A549 (cell line): ENCODE measurements around the gene BTBD7.

ENCODE experiments used
- CEBPB ChIP-seq, 2 experiments: fragments of >200 bp in 1 of 2; sonication (Bioruptor Twin) in 1 of 2; formaldehyde crosslinking in 1 of 2; IDR thresholded peaks; 2 replicates each; pipeline ENCODE4 v1.6.1; 2012 to 2016
- FOSB ChIP-seq: fragments of 250-450 bp; sonication (Bioruptor Pico); IDR thresholded peaks from 2 replicates; pipeline ENCODE4 v1.5.0; 2020; ENCODE audit warnings: mild to moderate bottlenecking, moderate library complexity
- HDAC2 ChIP-seq: fragments of 200-600 bp; sonication (generic); IDR thresholded peaks from 2 replicates; pipeline ENCODE4 v1.6.1; 2016
- HOXB5 ChIP-seq: fragments of 250-450 bp; sonication (Bioruptor Pico); IDR thresholded peaks from 2 replicates; pipeline ENCODE4 v1.5.0; 2020; ENCODE audit warnings: mild to moderate bottlenecking, moderate library complexity
- MAFK ChIP-seq: fragments of 450-650 bp; IDR thresholded peaks from 2 replicates; pipeline ENCODE4 v1.6.1; 2014; ENCODE audit not compliant: partially characterized antibody
- POLR2A ChIP-seq: IDR thresholded peaks from 2 replicates; pipeline ENCODE4 v1.6.1; 2012; ENCODE audit warnings: mild to moderate bottlenecking, low read length
- RAD21 ChIP-seq, 2 experiments: fragments of >200 bp in 1 of 2; sonication (Bioruptor Twin) in 1 of 2; formaldehyde crosslinking in 1 of 2; IDR thresholded peaks in 1 of 2; conservative IDR thresholded peaks in 1 of 2; 2 replicates in 1 of 2; 3 replicates in 1 of 2; pipeline ENCODE4 v1.6.1; 2012 to 2018; ENCODE audit warnings: inconsistent platforms in 1 of 2
- RFX5 ChIP-seq: fragments of 450-650 bp; IDR thresholded peaks from 2 replicates; pipeline ENCODE4 v1.7.1; 2014; ENCODE audit warnings: antibody characterized with exemption, mild to moderate bottlenecking, moderate library complexity
- TF ChIP-seq, protein P1 (sequence below): IDR thresholded peaks from 2 replicates; pipeline ENCODE4 v1.6.1; 2012
- TF ChIP-seq, protein P2 (sequence below): IDR thresholded peaks from 2 replicates; pipeline ENCODE4 v1.6.1; 2012
- TF ChIP-seq, protein P3 (sequence below): fragments of >200 bp; sonication (Bioruptor Twin); formaldehyde crosslinking; IDR thresholded peaks from 3 replicates; pipeline ENCODE4 v1.5.1; 2016
- TF ChIP-seq, protein P4 (sequence below): fragments of >200 bp; sonication (Bioruptor Twin); formaldehyde crosslinking; IDR thresholded peaks from 2 replicates; pipeline ENCODE4 v1.6.1; 2016

DNA sequence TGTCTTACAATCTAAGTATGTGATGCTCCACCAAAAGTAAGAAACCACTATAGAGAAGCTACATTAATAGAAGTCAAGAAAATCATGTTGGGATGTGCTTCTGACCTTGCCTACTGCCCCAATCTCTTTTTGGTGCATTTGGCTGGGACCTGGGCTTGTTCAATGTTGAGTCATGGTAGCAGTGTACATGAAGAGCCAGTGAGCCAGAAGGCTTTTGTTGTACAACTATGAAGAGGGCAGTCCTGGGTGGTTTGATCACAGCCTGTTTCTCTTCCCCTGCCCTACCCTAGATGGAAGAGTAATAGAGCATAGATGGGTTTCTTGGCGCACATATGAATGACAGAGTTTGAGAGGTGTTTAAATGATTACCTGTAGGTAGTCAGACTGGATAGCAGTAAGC lies 69.4 kb downstream of the BTBD7 start:
- TF ChIP-seq, protein P1, sequence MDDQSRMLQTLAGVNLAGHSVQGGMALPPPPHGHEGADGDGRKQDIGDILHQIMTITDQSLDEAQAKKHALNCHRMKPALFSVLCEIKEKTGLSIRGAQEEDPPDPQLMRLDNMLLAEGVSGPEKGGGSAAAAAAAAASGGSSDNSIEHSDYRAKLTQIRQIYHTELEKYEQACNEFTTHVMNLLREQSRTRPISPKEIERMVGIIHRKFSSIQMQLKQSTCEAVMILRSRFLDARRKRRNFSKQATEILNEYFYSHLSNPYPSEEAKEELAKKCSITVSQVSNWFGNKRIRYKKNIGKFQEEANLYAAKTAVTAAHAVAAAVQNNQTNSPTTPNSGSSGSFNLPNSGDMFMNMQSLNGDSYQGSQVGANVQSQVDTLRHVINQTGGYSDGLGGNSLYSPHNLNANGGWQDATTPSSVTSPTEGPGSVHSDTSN: no peak
- TF ChIP-seq, protein P2, sequence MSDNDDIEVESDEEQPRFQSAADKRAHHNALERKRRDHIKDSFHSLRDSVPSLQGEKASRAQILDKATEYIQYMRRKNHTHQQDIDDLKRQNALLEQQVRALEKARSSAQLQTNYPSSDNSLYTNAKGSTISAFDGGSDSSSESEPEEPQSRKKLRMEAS: no peak
- TF ChIP-seq POLR2A (no peak), FOSB (CRISPR knock-in tag) (no peak), RAD21 (conservative IDR thresholded peaks at IDR 0.05 in 1 of 2, IDR thresholded peaks at IDR 0.05 in 1 of 2) (no peak), HDAC2 (no peak), HOXB5 (CRISPR knock-in tag) (no peak), RFX5 (no peak), CEBPB (IDR thresholded peaks at IDR 0.05) (no peak), MAFK (no peak)
- TF ChIP-seq, protein P3, sequence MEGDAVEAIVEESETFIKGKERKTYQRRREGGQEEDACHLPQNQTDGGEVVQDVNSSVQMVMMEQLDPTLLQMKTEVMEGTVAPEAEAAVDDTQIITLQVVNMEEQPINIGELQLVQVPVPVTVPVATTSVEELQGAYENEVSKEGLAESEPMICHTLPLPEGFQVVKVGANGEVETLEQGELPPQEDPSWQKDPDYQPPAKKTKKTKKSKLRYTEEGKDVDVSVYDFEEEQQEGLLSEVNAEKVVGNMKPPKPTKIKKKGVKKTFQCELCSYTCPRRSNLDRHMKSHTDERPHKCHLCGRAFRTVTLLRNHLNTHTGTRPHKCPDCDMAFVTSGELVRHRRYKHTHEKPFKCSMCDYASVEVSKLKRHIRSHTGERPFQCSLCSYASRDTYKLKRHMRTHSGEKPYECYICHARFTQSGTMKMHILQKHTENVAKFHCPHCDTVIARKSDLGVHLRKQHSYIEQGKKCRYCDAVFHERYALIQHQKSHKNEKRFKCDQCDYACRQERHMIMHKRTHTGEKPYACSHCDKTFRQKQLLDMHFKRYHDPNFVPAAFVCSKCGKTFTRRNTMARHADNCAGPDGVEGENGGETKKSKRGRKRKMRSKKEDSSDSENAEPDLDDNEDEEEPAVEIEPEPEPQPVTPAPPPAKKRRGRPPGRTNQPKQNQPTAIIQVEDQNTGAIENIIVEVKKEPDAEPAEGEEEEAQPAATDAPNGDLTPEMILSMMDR: no peak
- TF ChIP-seq, protein P4, sequence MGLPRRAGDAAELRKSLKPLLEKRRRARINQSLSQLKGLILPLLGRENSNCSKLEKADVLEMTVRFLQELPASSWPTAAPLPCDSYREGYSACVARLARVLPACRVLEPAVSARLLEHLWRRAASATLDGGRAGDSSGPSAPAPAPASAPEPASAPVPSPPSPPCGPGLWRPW: no peak
